Measurements from ENCODE around the gene NTNG1.

Gene NTNG1

GRCh38 chr1:107515702-107516101, 374.9 kb downstream of the NTNG1 start:
- CTCF ChIA-PET: interaction anchor here (0.6 kb wide), 1 partner anchor 19 kb away, joined by 4 read pairs; no protein-coding TSS in a partner anchor
- POLR2A ChIA-PET (ENCODE audit: low non-redundant PET): no interaction called here
- no peak for TF ChIP-seq CTCF (conservative IDR thresholded peaks at IDR 0.05; ENCODE audit: low read depth)
- H3K27ac ChIP-seq: no peak overlapping the region
- DNase-seq (ENCODE audit: low spot score): no peak

GRCh38 chr1:107523061-107523460, 382.2 kb downstream of the NTNG1 start:
- no peak for DNase-seq (ENCODE audit: low spot score)
- CTCF ChIA-PET: no interaction called here
- TF ChIP-seq CTCF (conservative IDR thresholded peaks at IDR 0.05; ENCODE audit: low read depth): no peak
- H3K27ac ChIP-seq: no peak overlapping the region
- POLR2A ChIA-PET (ENCODE audit: low non-redundant PET): no interaction called here

- ChIA-PET POLR2A (ENCODE audit: low non-redundant PET) (no interaction called here), CTCF (interaction anchor here (0.6 kb wide), 1 partner anchor 187 kb away, joined by 4 read pairs; no protein-coding TSS in a partner anchor)
- no peak for TF ChIP-seq CTCF (conservative IDR thresholded peaks at IDR 0.05; ENCODE audit: low read depth)
- no peak for DNase-seq (ENCODE audit: low spot score)
- H3K27ac ChIP-seq: no peak overlapping the region
Observed at GRCh38 chr1:107523736-107524135, 382.9 kb downstream of the NTNG1 start.

- ChIA-PET CTCF (interaction anchor here (0.6 kb wide), 1 partner anchor 186 kb away, joined by 4 read pairs; no protein-coding TSS in a partner anchor), POLR2A (ENCODE audit: low non-redundant PET) (no interaction called here)
- no peak overlapping the region for H3K27ac ChIP-seq
- DNase-seq (ENCODE audit: low spot score): no peak
- no peak for TF ChIP-seq CTCF (conservative IDR thresholded peaks at IDR 0.05; ENCODE audit: low read depth)
Observed at GRCh38 chr1:107524301-107524700, 383.5 kb downstream of the NTNG1 start.

GRCh38 chr1:107525145-107525544, 384.3 kb downstream of the NTNG1 start:
- H3K27ac ChIP-seq: no peak overlapping the region
- DNase-seq (ENCODE audit: low spot score): no peak
- POLR2A ChIA-PET (ENCODE audit: low non-redundant PET): no interaction called here
- TF ChIP-seq CTCF (conservative IDR thresholded peaks at IDR 0.05; ENCODE audit: low read depth): no peak
- CTCF ChIA-PET: no interaction called here

- no peak for TF ChIP-seq CTCF (conservative IDR thresholded peaks at IDR 0.05; ENCODE audit: low read depth)
- no peak for DNase-seq (ENCODE audit: low spot score)
- no peak overlapping the region for H3K27ac ChIP-seq
- ChIA-PET CTCF (no interaction called here), POLR2A (ENCODE audit: low non-redundant PET) (no interaction called here)
Observed at GRCh38 chr1:107525961-107526360, 385.1 kb downstream of the NTNG1 start.
